GM20000 (cell line): ENCODE data around the gene PGBD5.
"Not testable (repeated sequence)": the region's sequence is repeated elsewhere in the genome, so short reads cannot be mapped to it uniquely, and the experiment has no call there.

ENCODE experiments used
- DNase-seq: peaks from one replicate; pipeline ENCODE4 v3.0.0; 2012; ENCODE audit warnings: low spot score
- CTCF ChIP-seq: IDR thresholded peaks from 2 replicates; pipeline ENCODE4 v1.5.1; 2012; ENCODE audit warnings: mild to moderate bottlenecking, control low read depth; ENCODE audit errors: extremely low read depth, missing control alignments

PGBD5 gene

GRCh38 chr1:230424391-230425251, 1.5 kb downstream of the PGBD5 start:
- TF ChIP-seq CTCF = no peak
- DNase-seq = no peak

DNA sequence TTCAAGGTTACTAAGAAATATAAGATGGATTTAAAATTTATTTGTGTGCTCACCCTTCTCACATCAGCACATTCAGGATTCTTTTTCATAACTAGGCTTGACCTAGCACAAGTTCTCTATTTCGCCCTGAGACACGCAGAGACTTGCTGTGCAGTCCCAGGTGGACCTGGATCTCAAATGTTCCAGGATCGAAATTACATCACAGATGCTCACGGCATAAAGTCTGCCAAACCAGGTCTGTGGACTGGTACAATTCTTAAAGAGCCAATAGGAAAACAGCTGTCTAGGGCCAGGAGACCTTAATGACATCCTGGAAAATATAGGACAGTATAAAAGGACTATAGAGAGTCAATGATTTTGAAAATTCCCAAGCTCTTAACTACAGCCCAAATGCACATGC, 2.2 kb downstream of the PGBD5 start:
- DNase-seq = no peak
- no peak for TF ChIP-seq CTCF

DNA sequence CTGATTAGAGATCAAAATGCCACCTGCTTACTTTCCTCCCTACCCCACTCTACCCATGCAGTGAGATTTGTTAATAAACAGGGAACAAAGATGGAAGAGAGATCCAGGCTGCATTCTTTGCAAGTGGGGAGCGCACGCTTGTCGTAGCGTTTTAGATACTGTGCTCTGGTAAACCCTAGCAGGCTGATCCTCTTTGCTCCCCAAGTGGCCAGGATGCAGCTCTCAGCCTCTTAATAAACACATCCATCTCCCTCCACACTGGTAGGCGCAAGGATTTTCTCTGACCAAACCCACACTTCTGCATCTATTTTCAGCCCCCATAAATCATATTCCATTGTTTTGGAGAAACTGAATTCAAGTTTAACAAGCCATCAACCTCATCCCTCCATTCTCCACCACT, 2.9 kb downstream of the PGBD5 start:
- DNase-seq = no peak
- TF ChIP-seq CTCF = no peak

DNA sequence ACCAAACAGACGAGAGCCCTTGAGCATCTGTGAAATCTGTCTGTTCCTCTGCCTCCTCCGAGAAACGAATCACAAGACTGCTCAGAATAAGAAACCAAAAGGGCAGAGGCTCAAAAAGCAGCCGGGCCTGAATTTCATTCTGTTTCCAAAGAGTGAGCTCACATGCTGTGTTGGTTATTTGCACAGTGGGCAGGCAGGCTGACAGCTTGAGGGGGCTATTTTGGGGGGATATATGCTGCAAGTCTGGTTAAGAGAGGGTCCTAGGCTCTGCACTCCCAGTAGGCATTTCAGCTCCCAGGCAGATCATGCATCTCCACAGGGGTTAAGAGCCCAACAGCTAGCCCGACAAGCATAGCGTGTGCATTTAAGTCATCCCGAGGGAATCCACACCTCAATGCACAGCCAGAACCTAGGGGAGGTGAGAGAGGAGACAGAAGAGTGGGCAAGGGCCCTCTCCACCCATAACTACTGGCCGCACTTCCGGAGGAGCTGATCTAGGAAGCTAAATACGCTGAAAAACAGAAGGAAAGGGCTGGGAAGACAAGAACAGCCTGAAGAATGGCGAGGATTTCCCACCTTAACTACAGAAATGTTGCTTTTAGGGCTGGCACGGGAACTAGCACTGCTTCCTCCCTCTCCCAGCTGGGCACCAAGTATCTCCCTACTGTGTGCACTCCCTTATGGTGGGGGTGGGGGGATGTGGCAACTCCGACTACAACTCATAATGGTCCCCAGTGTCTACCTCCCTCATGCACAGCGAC, 3.7 kb downstream of the PGBD5 start:
- no peak for TF ChIP-seq CTCF
- no peak for DNase-seq

- no peak for TF ChIP-seq CTCF
- no peak for DNase-seq
Observed at GRCh38 chr1:230421481-230421880, 4.7 kb downstream of the PGBD5 start.

- DNase-seq = not testable (repeated sequence)
Observed at GRCh38 chr1:230420372-230420771, 5.8 kb downstream of the PGBD5 start.

DNA sequence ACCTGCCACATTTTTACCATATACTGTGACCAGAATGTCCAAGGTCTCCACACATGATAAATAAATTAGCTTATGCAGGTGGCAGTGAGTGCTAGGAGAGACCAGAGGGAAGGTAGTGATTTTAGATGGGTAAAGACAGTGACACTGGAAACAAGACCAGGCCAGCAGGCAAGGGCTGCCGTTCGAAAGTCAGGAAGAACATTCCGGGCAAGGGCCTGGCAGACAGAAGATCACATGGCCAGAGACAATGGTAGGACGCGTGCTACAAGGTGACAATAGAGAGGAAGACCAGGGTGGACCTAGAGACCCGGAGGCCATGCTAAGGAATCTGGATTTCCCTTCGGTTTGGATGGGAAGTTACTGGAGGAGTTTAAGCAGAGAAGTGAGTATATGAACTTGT, 9.7 kb downstream of the PGBD5 start:
- no peak for DNase-seq
- TF ChIP-seq CTCF = no peak
